HEK293T (cell line): ENCODE results near the gene AP1G2.

Source experiments
- CTCF ChIA-PET: fragments of 350-600 bp; formaldehyde crosslinking; extraction: SDS; loops from one replicate; lab custom pipeline; 2021; ENCODE audit warnings: antibody characterized with exemption, inconsistent platforms; lab: Yijun Ruan, JAX
- POLR2A ChIA-PET: fragments of 350-600 bp; formaldehyde crosslinking; extraction: SDS; loops from one replicate; lab custom pipeline; 2020; ENCODE audit warnings: antibody characterized with exemption, inconsistent platforms; lab: Yijun Ruan, JAX
- DNase-seq: peaks from one replicate; pipeline ENCODE4 v3.0.0; 2012; ENCODE audit warnings: mixed read lengths; ENCODE audit errors: extremely low spot score
- ARNT ChIP-seq: fragments of 450-650 bp; IDR thresholded peaks from 2 replicates; pipeline ENCODE4 v1.6.1; 2017; ENCODE audit warnings: mild to moderate bottlenecking
- BHLHE40 ChIP-seq: fragments of 450-650 bp; IDR thresholded peaks from 2 replicates; pipeline ENCODE4 v1.6.1; 2016; ENCODE audit warnings: mild to moderate bottlenecking, moderate library complexity, borderline replicate concordance
- CTBP1 ChIP-seq: fragments of 450-650 bp; IDR thresholded peaks from 2 replicates; pipeline ENCODE4 v1.6.1; 2016; ENCODE audit warnings: borderline replicate concordance
- ELF4 ChIP-seq: fragments of 450-650 bp; IDR thresholded peaks from 2 replicates; pipeline ENCODE4 v1.6.1; 2017; ENCODE audit warnings: antibody characterized with exemption
- FOXA1 ChIP-seq: fragments of 450-650 bp; IDR thresholded peaks from 2 replicates; pipeline ENCODE4 v1.6.1; 2016; ENCODE audit warnings: mild to moderate bottlenecking
- FOXK2 ChIP-seq: fragments of 450-650 bp; IDR thresholded peaks from 2 replicates; pipeline ENCODE4 v1.6.1; 2016; ENCODE audit warnings: mild to moderate bottlenecking
- FOXM1 ChIP-seq: fragments of 450-650 bp; IDR thresholded peaks from 2 replicates; pipeline ENCODE4 v1.6.1; 2017; ENCODE audit warnings: mild to moderate bottlenecking, borderline replicate concordance
- HDGF ChIP-seq: fragments of 450-650 bp; IDR thresholded peaks from 2 replicates; pipeline ENCODE4 v1.6.1; 2017; ENCODE audit warnings: antibody characterized with exemption, borderline replicate concordance
- L3MBTL2 ChIP-seq: fragments of 450-650 bp; conservative IDR thresholded peaks from 2 replicates; pipeline ENCODE4 v1.6.1; 2016; ENCODE audit warnings: mild to moderate bottlenecking
- LEF1 ChIP-seq: fragments of 450-650 bp; IDR thresholded peaks from 2 replicates; pipeline ENCODE4 v1.6.1; 2017; ENCODE audit warnings: mild to moderate bottlenecking, borderline replicate concordance
- NFRKB ChIP-seq: fragments of 450-650 bp; IDR thresholded peaks from 2 replicates; pipeline ENCODE4 v1.6.1; 2016; ENCODE audit warnings: mild to moderate bottlenecking, moderate library complexity
- PKNOX1 ChIP-seq: fragments of 450-650 bp; IDR thresholded peaks from 2 replicates; pipeline ENCODE4 v1.6.1; 2016
- SP1 ChIP-seq: fragments of 450-650 bp; IDR thresholded peaks from 2 replicates; pipeline ENCODE4 v1.6.1; 2017
- SUZ12 ChIP-seq: fragments of 450-650 bp; IDR thresholded peaks from 2 replicates; pipeline ENCODE4 v1.6.1; 2016; ENCODE audit warnings: mild to moderate bottlenecking
- TARDBP ChIP-seq: fragments of 450-650 bp; IDR thresholded peaks from 2 replicates; pipeline ENCODE4 v1.6.1; 2016
- ZNF384 ChIP-seq: fragments of 450-650 bp; IDR thresholded peaks from 2 replicates; pipeline ENCODE4 v1.6.1; 2016

Gene AP1G2

GRCh38 chr14:23536494-23536893, 31.1 kb downstream of the AP1G2 start:
- TF ChIP-seq CTBP1: no peak
- DNase-seq: no peak
- ChIA-PET CTCF (no interaction called here), POLR2A (no interaction called here)

- ChIA-PET POLR2A (no interaction called here), CTCF (no interaction called here)
- TF ChIP-seq ELF4 (no peak), L3MBTL2 (no peak)
- DNase-seq: no peak
Observed at GRCh38 chr14:23535943-23536342, 31.6 kb downstream of the AP1G2 start.

GRCh38 chr14:23533652-23534435, 33.7 kb downstream of the AP1G2 start:
- TF ChIP-seq L3MBTL2 (no peak), LEF1 (no peak), ARNT (no peak), BHLHE40 (no peak), FOXK2 (no peak), TARDBP (no peak), PKNOX1 (no peak), HDGF (no peak), CTBP1 (no peak), ELF4 (no peak), SUZ12 (no peak), ZNF384 (no peak), FOXM1 (no peak), NFRKB (no peak), SP1 (no peak), FOXA1 (no peak)
- CTCF ChIA-PET: interaction anchor here (1.1 kb wide), 1 partner anchor 17 kb away, joined by 3 read pairs; the partner anchor contains the start of gene ZFHX2
- POLR2A ChIA-PET: no interaction called here
- DNase-seq: no peak

GRCh38 chr14:23532658-23533057, 34.9 kb downstream of the AP1G2 start:
- no peak for TF ChIP-seq NFRKB
- no peak for TF ChIP-seq FOXK2
- no peak for TF ChIP-seq CTBP1
- no peak for TF ChIP-seq FOXM1
- TF ChIP-seq PKNOX1: no peak
- no peak for DNase-seq
- ChIA-PET POLR2A (no interaction called here), CTCF (interaction anchor here (0.6 to 1.1 kb wide), 3 partner anchors 19 to 39 kb away, joined by 3 read pairs; partner anchors contain the start of gene ZFHX2)

- ChIA-PET POLR2A (interaction anchor here (0.9 to 1.3 kb wide), 2 partner anchors 9 to 24 kb away, joined by 3 to 4 read pairs; no protein-coding TSS in a partner anchor), CTCF (no interaction called here)
- TF ChIP-seq TARDBP: no peak
- TF ChIP-seq NFRKB: no peak
- TF ChIP-seq LEF1: no peak
- TF ChIP-seq SUZ12: no peak
- no peak for TF ChIP-seq CTBP1
- no peak for TF ChIP-seq L3MBTL2
- no peak for TF ChIP-seq SP1
- TF ChIP-seq FOXA1: no peak
- no peak for TF ChIP-seq ARNT
- no peak for TF ChIP-seq ZNF384
- TF ChIP-seq FOXM1: no peak
- no peak for TF ChIP-seq FOXK2
- no peak for TF ChIP-seq BHLHE40
- TF ChIP-seq HDGF: no peak
- no peak for DNase-seq
Observed at GRCh38 chr14:23531391-23531790, 36.2 kb downstream of the AP1G2 start.

GRCh38 chr14:23530375-23531055, 37.1 kb downstream of the AP1G2 start:
- POLR2A ChIA-PET: interaction anchor here (1.3 kb wide), 1 partner anchor 9 kb away, joined by 4 read pairs; no protein-coding TSS in a partner anchor
- TF ChIP-seq SUZ12 (no peak), ARNT (no peak), CTBP1 (no peak), ELF4 (no peak), PKNOX1 (no peak), LEF1 (no peak), BHLHE40 (no peak), NFRKB (no peak), FOXA1 (no peak), L3MBTL2 (no peak), ZNF384 (no peak), TARDBP (no peak), FOXM1 (no peak), FOXK2 (no peak)
- CTCF ChIA-PET: interaction anchor here (1.4 kb wide), 1 partner anchor 8 kb away, joined by 5 read pairs; no protein-coding TSS in a partner anchor

More at GRCh38 chr14:23530375-23531055, 37.1 kb downstream of the AP1G2 start:
- no peak for DNase-seq
